Cardiac fibroblast (primary cell): ENCODE measurements around the gene GTF3C5.

ENCODE experiments used
- DNase-seq, 2 donors: peaks; one replicate each; pipeline versions ENCODE4 v3.0.0 to v3.0.0-alpha.2; 2010; ENCODE audit warnings: low read depth in 2 of 2
- H3K4me3 ChIP-seq, 2 donors: replicated peaks in 1 of 2; 1 replicate in 1 of 2; 2 replicates in 1 of 2; pipeline ENCODE4 v1.5.1; 2011; ENCODE audit warnings: low read depth in 2 of 2, low read length in 2 of 2, mild to moderate bottlenecking in 2 of 2, moderate library complexity in 1 of 2
- TF ChIP-seq, protein P1 (sequence below): IDR thresholded peaks from one replicate; pipeline ENCODE4 v1.5.1; 2011; ENCODE audit warnings: low read depth, mild to moderate bottlenecking, low read length, inconsistent platforms

Gene GTF3C5

DNA sequence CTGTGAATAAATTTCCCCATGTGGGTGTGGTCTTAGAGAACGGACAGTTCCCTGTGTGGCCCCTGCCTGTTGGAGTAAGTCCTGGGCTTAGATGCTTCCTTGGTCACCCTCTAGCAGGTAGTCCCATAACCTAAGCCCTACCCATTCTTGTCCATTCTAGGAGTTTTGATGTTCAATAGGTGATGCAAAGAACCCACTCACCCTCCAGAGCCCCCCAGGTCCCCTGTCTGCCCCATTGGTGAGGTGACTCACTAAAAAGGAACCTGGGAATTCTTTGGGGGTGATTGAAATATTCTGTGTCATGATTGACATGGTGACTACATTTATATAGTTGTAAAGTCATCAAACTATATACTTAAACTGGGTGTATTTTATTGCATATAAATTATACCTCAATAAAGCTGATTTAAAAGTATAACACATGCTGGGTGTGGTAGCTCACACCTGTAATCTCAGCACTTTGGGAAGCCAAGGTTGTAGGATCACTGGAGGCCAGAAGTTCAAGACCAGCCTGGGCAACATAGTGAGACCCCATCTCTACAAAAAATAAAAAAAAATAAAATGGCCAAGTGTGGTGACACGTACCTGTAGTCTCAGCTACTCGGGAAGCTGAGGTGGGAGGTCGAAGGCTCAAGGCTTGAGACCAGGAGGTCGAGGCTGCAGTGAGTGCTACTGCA is 20.8 kb upstream of the GTF3C5 start:
- no peak for DNase-seq
- H3K4me3 ChIP-seq = no peak overlapping the region
- TF ChIP-seq, protein P1, sequence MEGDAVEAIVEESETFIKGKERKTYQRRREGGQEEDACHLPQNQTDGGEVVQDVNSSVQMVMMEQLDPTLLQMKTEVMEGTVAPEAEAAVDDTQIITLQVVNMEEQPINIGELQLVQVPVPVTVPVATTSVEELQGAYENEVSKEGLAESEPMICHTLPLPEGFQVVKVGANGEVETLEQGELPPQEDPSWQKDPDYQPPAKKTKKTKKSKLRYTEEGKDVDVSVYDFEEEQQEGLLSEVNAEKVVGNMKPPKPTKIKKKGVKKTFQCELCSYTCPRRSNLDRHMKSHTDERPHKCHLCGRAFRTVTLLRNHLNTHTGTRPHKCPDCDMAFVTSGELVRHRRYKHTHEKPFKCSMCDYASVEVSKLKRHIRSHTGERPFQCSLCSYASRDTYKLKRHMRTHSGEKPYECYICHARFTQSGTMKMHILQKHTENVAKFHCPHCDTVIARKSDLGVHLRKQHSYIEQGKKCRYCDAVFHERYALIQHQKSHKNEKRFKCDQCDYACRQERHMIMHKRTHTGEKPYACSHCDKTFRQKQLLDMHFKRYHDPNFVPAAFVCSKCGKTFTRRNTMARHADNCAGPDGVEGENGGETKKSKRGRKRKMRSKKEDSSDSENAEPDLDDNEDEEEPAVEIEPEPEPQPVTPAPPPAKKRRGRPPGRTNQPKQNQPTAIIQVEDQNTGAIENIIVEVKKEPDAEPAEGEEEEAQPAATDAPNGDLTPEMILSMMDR = no peak

DNA sequence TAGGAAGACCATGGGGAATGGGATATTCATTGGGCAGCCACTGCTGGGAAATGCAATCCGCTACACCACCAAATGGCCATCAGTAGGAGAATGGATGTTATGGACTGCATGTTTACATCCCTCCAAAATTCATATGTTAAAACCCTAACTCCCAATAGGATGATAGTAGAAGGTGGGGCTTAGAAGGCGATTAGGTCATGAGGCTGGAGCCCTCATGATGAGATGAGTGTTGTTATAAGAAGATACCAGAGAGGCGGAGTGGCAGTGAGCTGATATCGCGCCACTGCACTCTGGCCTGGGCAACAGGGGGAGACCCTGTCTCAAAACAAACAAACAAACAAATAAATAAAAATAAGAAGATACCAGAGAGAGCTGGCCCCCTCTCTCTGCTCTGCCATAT is 16.1 kb upstream of the GTF3C5 start:
- H3K4me3 ChIP-seq = no peak overlapping the region
- no peak for DNase-seq
- TF ChIP-seq, protein P1 = no peak

DNA sequence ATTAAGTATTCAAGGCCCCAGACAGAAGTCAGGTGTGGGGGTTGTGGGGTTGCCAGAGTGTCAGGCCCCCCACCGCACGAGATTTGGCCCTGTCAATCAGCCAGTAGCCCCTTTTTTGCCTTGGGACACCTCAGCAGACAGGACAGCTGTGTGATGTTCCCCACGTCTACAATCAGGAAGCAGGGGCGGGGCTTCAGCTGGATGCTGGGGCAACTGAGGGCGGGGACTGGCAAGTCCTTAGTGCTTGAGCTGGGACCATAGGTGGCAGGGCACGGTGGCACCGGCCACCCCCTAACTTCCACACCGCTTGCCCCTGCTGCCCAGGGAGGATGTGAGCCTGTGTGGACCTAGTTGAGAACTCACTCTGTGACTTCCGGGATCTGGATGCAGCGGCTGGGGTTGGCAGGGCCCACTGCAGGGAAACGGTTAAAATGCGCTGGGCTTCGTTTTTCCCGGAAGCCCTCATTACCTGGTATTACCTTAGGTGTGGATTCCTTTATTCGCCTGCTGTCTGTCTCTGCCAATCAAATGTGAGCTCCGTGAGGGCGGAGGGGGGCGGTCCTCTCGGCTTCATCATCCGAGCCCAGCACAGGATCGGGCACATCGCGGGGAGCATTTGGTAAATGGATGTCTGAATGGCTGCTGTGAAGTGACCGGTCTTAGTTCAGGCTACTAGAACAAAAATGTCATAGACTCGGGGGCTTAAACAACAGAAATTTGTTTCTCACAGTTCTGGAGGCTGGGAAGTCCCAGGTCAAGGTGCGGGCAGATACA is 7.5 kb upstream of the GTF3C5 start:
- TF ChIP-seq, protein P1 = no peak
- peak in 1 of 2 donors; percentile 6 for DNase-seq
- H3K4me3 ChIP-seq = no peak overlapping the region

DNA sequence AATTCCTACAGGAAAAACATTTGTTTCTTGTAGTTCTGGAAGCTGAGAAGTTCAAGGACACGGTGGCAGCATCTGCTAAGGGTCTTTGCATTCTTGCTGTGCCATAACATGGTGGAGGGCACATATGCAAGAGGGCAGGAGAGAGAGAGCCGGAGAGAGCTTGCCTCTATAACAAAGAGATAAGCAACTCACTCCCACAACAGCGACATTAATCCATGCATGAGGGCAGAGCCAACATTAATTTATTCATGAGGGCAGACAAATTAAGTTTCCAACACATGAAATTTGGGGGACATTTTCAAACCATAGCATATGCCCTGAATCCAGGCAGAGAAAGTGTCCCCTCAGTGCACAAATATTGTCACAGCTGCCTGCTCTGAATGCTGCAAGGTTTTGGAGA is 4.4 kb upstream of the GTF3C5 start:
- no peak overlapping the region for H3K4me3 ChIP-seq
- no peak for DNase-seq
- TF ChIP-seq, protein P1 = no peak

DNA sequence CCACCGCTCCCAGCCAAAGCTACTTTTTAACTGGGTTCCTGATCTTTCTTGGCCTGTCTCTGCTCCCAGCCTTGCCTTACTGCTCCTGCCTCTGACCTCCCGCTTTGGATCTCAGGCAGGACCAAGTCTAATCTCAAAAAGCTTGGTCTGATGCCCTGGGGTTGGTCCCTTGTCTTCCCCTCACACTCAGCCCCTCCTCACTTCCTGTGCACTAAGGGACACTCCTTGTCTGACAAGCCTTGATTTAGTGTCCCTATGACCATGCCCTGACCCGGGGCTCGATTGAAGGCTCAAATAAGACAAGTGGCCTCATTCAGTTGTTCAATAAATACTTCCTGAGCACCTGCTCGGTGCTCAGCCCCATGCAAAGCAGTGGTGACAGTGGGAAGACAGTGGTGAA is 3.7 kb upstream of the GTF3C5 start:
- TF ChIP-seq, protein P1 = no peak
- DNase-seq = no peak
- H3K4me3 ChIP-seq = no peak overlapping the region

DNA sequence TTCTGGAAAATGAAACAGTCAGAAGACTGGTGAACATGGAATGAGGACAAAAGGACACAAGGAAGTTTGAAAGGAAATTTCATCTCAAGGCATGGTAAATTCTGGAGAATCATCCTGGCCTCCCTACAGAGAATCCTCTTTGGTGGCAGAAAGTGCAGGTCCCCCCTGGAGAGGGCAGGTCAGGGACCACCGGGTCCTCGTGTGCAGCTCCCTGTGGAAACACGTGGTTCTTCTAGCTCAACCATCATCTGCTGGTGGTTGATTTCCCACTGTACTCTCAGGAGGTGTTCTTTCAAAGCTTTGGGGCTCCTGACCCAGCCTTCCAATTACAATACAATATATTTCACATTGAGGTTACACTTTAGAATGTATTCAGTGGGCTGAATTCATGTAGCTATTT is 2.6 kb upstream of the GTF3C5 start:
- TF ChIP-seq, protein P1 = no peak
- H3K4me3 ChIP-seq = no peak overlapping the region
- DNase-seq = no peak

DNA sequence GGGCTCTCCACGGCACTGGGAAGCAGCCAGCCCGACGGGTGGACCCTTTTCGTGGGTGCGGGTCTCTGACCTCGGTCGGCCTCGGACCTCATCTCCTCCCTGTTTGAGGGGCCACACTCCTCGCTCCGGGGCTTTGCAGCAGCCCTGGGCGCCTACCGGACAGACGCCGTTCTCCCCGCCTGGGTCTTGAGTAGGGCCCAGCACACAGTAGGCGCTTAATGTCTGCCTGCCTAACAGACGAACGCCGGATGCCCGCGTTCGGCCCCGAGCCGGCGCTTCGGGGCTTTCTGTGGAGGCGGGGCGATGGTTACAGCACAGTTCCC is 842 bp upstream of the GTF3C5 start:
- H3K4me3 ChIP-seq = peak overlapping the region; percentile 89 to 92
- no peak for DNase-seq
- TF ChIP-seq, protein P1 = no peak
